Measurements from ENCODE around the gene FGFRL1.

DNA sequence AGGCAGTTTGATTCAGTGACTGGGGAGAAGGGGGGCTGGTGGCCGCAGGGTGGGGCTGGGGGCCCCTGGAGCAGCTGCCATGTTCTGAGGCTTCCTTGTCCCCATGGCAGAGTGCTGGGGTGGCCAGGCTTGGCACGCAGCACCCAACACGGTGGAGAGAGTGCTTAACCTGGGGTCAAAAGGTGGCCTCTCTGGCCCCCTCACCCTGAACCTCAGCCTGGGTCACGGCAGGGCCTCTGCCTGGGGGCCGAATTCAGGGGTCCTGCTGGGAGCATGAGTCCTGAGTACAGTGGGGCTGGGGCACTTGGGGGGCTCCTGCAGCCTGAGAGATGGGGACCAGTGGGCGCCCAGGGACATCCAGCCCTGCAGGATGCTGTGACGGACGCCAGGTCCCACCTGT lies 19.9 kb downstream of the FGFRL1 start:
- TF ChIP-seq CTCF (IDR thresholded peaks at IDR 0.05; ENCODE audit: low read length) (no peak), EZH2 (IDR thresholded peaks at IDR 0.05; ENCODE audit: borderline replicate concordance, low read length) (no peak)

Data from OCI-LY1 (cell line).